Mucosa of stomach (tissue), 1 donor: ENCODE measurements around the gene METTL8.
"Not testable (repeated sequence)": the region's sequence is repeated elsewhere in the genome, so short reads cannot be mapped to it uniquely, and the experiment has no call there.

Source experiments
- H3K27me3 ChIP-seq: one replicate; pipeline ENCODE4 v1.7.0; 2013; ENCODE audit warnings: mild to moderate bottlenecking, low read length; ENCODE audit not compliant: control insufficient read depth, insufficient read depth
- H3K36me3 ChIP-seq: one replicate; pipeline ENCODE4 v1.7.0; 2013; ENCODE audit warnings: low read length; ENCODE audit not compliant: control insufficient read depth, insufficient read depth
- H3K4me1 ChIP-seq: one replicate; pipeline ENCODE4 v1.7.0; 2013; ENCODE audit warnings: mild to moderate bottlenecking, low read length; ENCODE audit not compliant: control insufficient read depth, insufficient read depth
- H3K4me3 ChIP-seq: one replicate; pipeline ENCODE4 v1.7.0; 2013; ENCODE audit warnings: low read length
- H3K9ac ChIP-seq: one replicate; pipeline ENCODE4 v1.7.0; 2013; ENCODE audit warnings: mild to moderate bottlenecking, low read length, moderate library complexity
- H3K9me3 ChIP-seq: one replicate; pipeline ENCODE4 v1.7.0; 2013; ENCODE audit warnings: mild to moderate bottlenecking, low read length, moderate library complexity; ENCODE audit not compliant: control insufficient read depth
- donor health status: Pancreatic carcinoma.

The METTL8 gene

GRCh38 chr2:171315781-171316180 lies 118.0 kb downstream of the METTL8 start:
- Histone ChIP-seq H3K4me1 (no peaks in the 10 kb centered on the region), H3K27me3 (no peaks in the 10 kb centered on the region), H3K4me3 (no peak overlapping the region), H3K36me3 (no peaks in the 10 kb centered on the region), H3K9ac (no peak overlapping the region), H3K9me3 (no peaks in the 10 kb centered on the region)

GRCh38 chr2:171312182-171312581 lies 121.6 kb downstream of the METTL8 start:
- not testable (repeated sequence) for H3K36me3 ChIP-seq, H3K4me3 ChIP-seq, H3K4me1 ChIP-seq, H3K9me3 ChIP-seq, H3K9ac ChIP-seq, H3K27me3 ChIP-seq

- not testable (repeated sequence) for H3K9ac ChIP-seq, H3K9me3 ChIP-seq, H3K4me1 ChIP-seq, H3K27me3 ChIP-seq, H3K36me3 ChIP-seq, H3K4me3 ChIP-seq
Measured at GRCh38 chr2:171311589-171311988, 122.2 kb downstream of the METTL8 start.

- no peak overlapping the region for H3K4me3 ChIP-seq
- H3K27me3 ChIP-seq, result no peaks in the 10 kb centered on the region
- H3K9me3 ChIP-seq, result no peaks in the 10 kb centered on the region
- no peaks in the 10 kb centered on the region for H3K36me3 ChIP-seq
- no peaks in the 10 kb centered on the region for H3K4me1 ChIP-seq
- no peak overlapping the region for H3K9ac ChIP-seq
Measured at GRCh38 chr2:171310889-171311288, 122.9 kb downstream of the METTL8 start.

- Histone ChIP-seq H3K4me1 (no peaks in the 10 kb centered on the region), H3K9me3 (no peaks in the 10 kb centered on the region), H3K9ac (no peak overlapping the region), H3K36me3 (no peaks in the 10 kb centered on the region), H3K4me3 (no peak overlapping the region), H3K27me3 (no peaks in the 10 kb centered on the region)
Measured at GRCh38 chr2:171309455-171310286, 124.1 kb downstream of the METTL8 start.

GRCh38 chr2:171308280-171309054 lies 125.3 kb downstream of the METTL8 start:
- no peaks in the 10 kb centered on the region for H3K4me1 ChIP-seq
- no peaks in the 10 kb centered on the region for H3K27me3 ChIP-seq
- no peaks in the 10 kb centered on the region for H3K36me3 ChIP-seq
- no peaks in the 10 kb centered on the region for H3K9me3 ChIP-seq
- H3K4me3 ChIP-seq, result no peak overlapping the region
- H3K9ac ChIP-seq, result no peak overlapping the region

GRCh38 chr2:171307560-171307959 lies 126.2 kb downstream of the METTL8 start:
- H3K4me3 ChIP-seq, result no peak overlapping the region
- H3K9me3 ChIP-seq, result no peaks in the 10 kb centered on the region
- H3K27me3 ChIP-seq, result no peaks in the 10 kb centered on the region
- H3K4me1 ChIP-seq, result no peaks in the 10 kb centered on the region
- H3K36me3 ChIP-seq, result no peaks in the 10 kb centered on the region
- H3K9ac ChIP-seq, result no peak overlapping the region

GRCh38 chr2:171297956-171298355 lies 135.8 kb downstream of the METTL8 start:
- no peaks in the 10 kb centered on the region for H3K9me3 ChIP-seq
- no peaks in the 10 kb centered on the region for H3K36me3 ChIP-seq
- no peaks in the 10 kb centered on the region for H3K27me3 ChIP-seq
- no peaks in the 10 kb centered on the region for H3K4me1 ChIP-seq
- H3K9ac ChIP-seq, result no peak overlapping the region
- H3K4me3 ChIP-seq, result no peak overlapping the region

GRCh38 chr2:171294608-171295007 lies 139.2 kb downstream of the METTL8 start:
- Histone ChIP-seq H3K9ac (no peak overlapping the region), H3K27me3 (no peaks in the 10 kb centered on the region), H3K4me1 (no peaks in the 10 kb centered on the region), H3K9me3 (no peaks in the 10 kb centered on the region), H3K36me3 (no peaks in the 10 kb centered on the region), H3K4me3 (no peak overlapping the region)

GRCh38 chr2:171293661-171294060 lies 140.1 kb downstream of the METTL8 start:
- Histone ChIP-seq H3K9ac (no peak overlapping the region), H3K9me3 (no peaks in the 10 kb centered on the region), H3K4me3 (no peak overlapping the region), H3K36me3 (no peaks in the 10 kb centered on the region), H3K4me1 (no peaks in the 10 kb centered on the region), H3K27me3 (no peaks in the 10 kb centered on the region)

GRCh38 chr2:171289991-171290390 lies 143.8 kb downstream of the METTL8 start:
- Histone ChIP-seq H3K9ac (no peak overlapping the region), H3K4me1 (no peaks in the 10 kb centered on the region), H3K36me3 (no peaks in the 10 kb centered on the region), H3K9me3 (no peaks in the 10 kb centered on the region), H3K27me3 (no peaks in the 10 kb centered on the region), H3K4me3 (no peak overlapping the region)

- H3K27me3 ChIP-seq, result no peaks in the 10 kb centered on the region
- no peaks in the 10 kb centered on the region for H3K36me3 ChIP-seq
- no peaks in the 10 kb centered on the region for H3K9me3 ChIP-seq
- no peak overlapping the region for H3K9ac ChIP-seq
- no peak overlapping the region for H3K4me3 ChIP-seq
- no peaks in the 10 kb centered on the region for H3K4me1 ChIP-seq
Measured at GRCh38 chr2:171289316-171289715, 144.5 kb downstream of the METTL8 start.
